HepG2 (cell line): ENCODE measurements around the gene SEPTIN10. TPM values are rescaled to one million over a fixed set of nuclear protein-coding genes. Genes with fewer than 3 reads are reported as not detected.

Experiments
- DBP ChIP-seq: sonication (generic); formaldehyde crosslinking; IDR thresholded peaks from 2 replicates; pipeline ENCODE4 v1.4.0; 2020; ENCODE audit warnings: missing genetic modification reagents; ENCODE audit errors: not compliant biosample characterization
- NFATC3 ChIP-seq: sonication (generic); formaldehyde crosslinking; IDR thresholded peaks from 2 replicates; pipeline ENCODE4 v1.5.1; 2020; ENCODE audit warnings: mild to moderate bottlenecking, missing genetic modification reagents
- PRDM10 ChIP-seq: sonication (generic); formaldehyde crosslinking; IDR thresholded peaks from 2 replicates; pipeline ENCODE4 v1.4.0; 2020; ENCODE audit warnings: low read depth, missing genetic modification reagents
- RCOR2 ChIP-seq: IDR thresholded peaks from 2 replicates; pipeline ENCODE4 v1.6.1; 2016; ENCODE audit warnings: missing biosample characterization, missing genetic modification reagents
- REST ChIP-seq, 2 experiments: IDR thresholded peaks; 2 replicates each; pipeline ENCODE4 v1.6.1; 2011 to 2012; ENCODE audit warnings: low read length in 2 of 2, borderline replicate concordance in 1 of 2, low read depth in 1 of 2, mild to moderate bottlenecking in 1 of 2, moderate library complexity in 1 of 2
- ZBED4 ChIP-seq: sonication (generic); formaldehyde crosslinking; IDR thresholded peaks from 2 replicates; pipeline ENCODE4 v1.4.0; 2020; ENCODE audit warnings: missing genetic modification reagents, borderline replicate concordance
- ZNF326 ChIP-seq: sonication (generic); formaldehyde crosslinking; IDR thresholded peaks from 2 replicates; pipeline ENCODE4 v1.4.0; 2020; ENCODE audit warnings: missing genetic modification reagents, borderline replicate concordance
- ZXDC ChIP-seq: sonication (generic); formaldehyde crosslinking; IDR thresholded peaks from 2 replicates; pipeline ENCODE4 v1.5.0; 2020; ENCODE audit warnings: mild to moderate bottlenecking, missing genetic modification reagents
- polyA plus RNA-seq, 8 experiments: library from polyadenylated mRNA; depleted of rRNA in 3 of 8; stranded (reverse) in 7 of 8; unstranded in 1 of 8; fragments of >200 nt; fragmentation: Illumina TruSeq in 4 of 8; extraction: Trizol in 4 of 8; gene quantifications; 2 replicates each; pipeline versions ENCODE4 v1.2.1 to v1.2.3, GENCODE V29; 2011 to 2016; ENCODE audit warnings: low read depth in 4 of 8, missing spikeins in 1 of 8, mixed read lengths in 1 of 8; ENCODE audit not compliant: insufficient read depth in 1 of 8
- total RNA-seq, 5 experiments: library from RNA; depleted of rRNA; stranded (reverse); fragments of >200 nt; fragmentation: Illumina TruSeq; extraction: Trizol; gene quantifications; 2 replicates each; pipeline ENCODE4 v1.2.3, GENCODE V29; 2016; ENCODE audit warnings: low read depth in 1 of 5
- TF ChIP-seq, protein P1 (sequence below): sonication (generic); formaldehyde crosslinking; IDR thresholded peaks from 2 replicates; pipeline ENCODE4 v1.5.1; 2020; ENCODE audit warnings: missing genetic modification reagents, mild to moderate bottlenecking, borderline replicate concordance

The SEPTIN10 gene
- total and polyA plus RNA-seq, 2 of the 13 experiments (the other 11 are each of a cell fraction or from before 2014, with no cell fraction given), result 45.8 to 67.5 TPM

- TF ChIP-seq REST (IDR thresholded peaks at IDR 0.05; ENCODE audit: borderline replicate concordance in 1 of 2, low read depth in 1 of 2, low read length in 2 of 2) (no peak), ZBED4 (CRISPR knock-in tag) (peak; percentile 81), ZXDC (CRISPR knock-in tag) (peak; percentile 69; the same call in 1 of the 2 replicates), DBP (CRISPR knock-in tag) (peak; percentile 66), PRDM10 (CRISPR knock-in tag) (no peak), NFATC3 (CRISPR knock-in tag) (no peak), ZNF326 (CRISPR knock-in tag) (no peak), RCOR2 (peak; percentile 56; the same call in 1 of the 2 replicates)
- TF ChIP-seq, protein P1, sequence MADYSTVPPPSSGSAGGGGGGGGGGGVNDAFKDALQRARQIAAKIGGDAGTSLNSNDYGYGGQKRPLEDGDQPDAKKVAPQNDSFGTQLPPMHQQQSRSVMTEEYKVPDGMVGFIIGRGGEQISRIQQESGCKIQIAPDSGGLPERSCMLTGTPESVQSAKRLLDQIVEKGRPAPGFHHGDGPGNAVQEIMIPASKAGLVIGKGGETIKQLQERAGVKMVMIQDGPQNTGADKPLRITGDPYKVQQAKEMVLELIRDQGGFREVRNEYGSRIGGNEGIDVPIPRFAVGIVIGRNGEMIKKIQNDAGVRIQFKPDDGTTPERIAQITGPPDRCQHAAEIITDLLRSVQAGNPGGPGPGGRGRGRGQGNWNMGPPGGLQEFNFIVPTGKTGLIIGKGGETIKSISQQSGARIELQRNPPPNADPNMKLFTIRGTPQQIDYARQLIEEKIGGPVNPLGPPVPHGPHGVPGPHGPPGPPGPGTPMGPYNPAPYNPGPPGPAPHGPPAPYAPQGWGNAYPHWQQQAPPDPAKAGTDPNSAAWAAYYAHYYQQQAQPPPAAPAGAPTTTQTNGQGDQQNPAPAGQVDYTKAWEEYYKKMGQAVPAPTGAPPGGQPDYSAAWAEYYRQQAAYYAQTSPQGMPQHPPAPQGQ (CRISPR knock-in tag), result no peak
Observed at GRCh38 chr2:109517118-109517889, 96.5 kb downstream of the SEPTIN10 start (continued).
